SJSA1 (cell line): ENCODE data around the gene LRRC75A. TPM values are rescaled to one million over a fixed set of nuclear protein-coding genes. Genes with fewer than 3 reads are reported as not detected.

Experiments
- DNase-seq, 2 experiments: peaks; one replicate each; pipeline ENCODE4 v3.0.0-alpha.2; 2015 to 2020; ENCODE audit warnings: low spot score in 2 of 2, low read depth in 1 of 2
- H3K27ac ChIP-seq: fragments of 250-450 bp; sonication (Bioruptor Pico); 2 replicates; pipeline ENCODE4 v1.5.1; 2020; ENCODE audit warnings: mild to moderate bottlenecking, moderate library complexity
- H3K27me3 ChIP-seq: fragments of 250-450 bp; sonication (Bioruptor Pico); replicated peaks from 2 replicates; pipeline ENCODE4 v1.5.1; 2020; ENCODE audit warnings: mild to moderate bottlenecking, moderate library complexity
- H3K36me3 ChIP-seq: fragments of 250-450 bp; sonication (Bioruptor Pico); 2 replicates; pipeline ENCODE4 v1.5.1; 2020; ENCODE audit warnings: mild to moderate bottlenecking
- H3K4me1 ChIP-seq: fragments of 250-450 bp; sonication (Bioruptor Pico); replicated peaks from 2 replicates; pipeline ENCODE4 v1.6.1; 2021; ENCODE audit warnings: mild to moderate bottlenecking
- H3K4me3 ChIP-seq: fragments of 250-450 bp; sonication (Bioruptor Pico); 2 replicates; pipeline ENCODE4 v1.5.1; 2020; ENCODE audit warnings: mild to moderate bottlenecking
- H3K9me3 ChIP-seq: fragments of 250-450 bp; sonication (Bioruptor Pico); replicated peaks from 2 replicates; pipeline ENCODE4 v1.5.1; 2020; ENCODE audit warnings: mild to moderate bottlenecking
- total RNA-seq: library from RNA; depleted of rRNA; stranded (reverse); fragments of >200 nt; shearing (Covaris generic); gene quantifications from 2 replicates; pipeline ENCODE4 v1.2.3, GENCODE V29; 2014

Gene LRRC75A
- total RNA-seq, 1 experiment from 2014 or later = 0.39 TPM

- no peak overlapping the region for H3K27ac ChIP-seq
- peaks cover 28% of the 10 kb centered on the region for H3K4me1 ChIP-seq
- no peaks in the 10 kb centered on the region for H3K27me3 ChIP-seq
- H3K36me3 ChIP-seq = no peaks in the 10 kb centered on the region
- no peak overlapping the region for H3K4me3 ChIP-seq
- no peaks in the 10 kb centered on the region for H3K9me3 ChIP-seq
- no peak for DNase-seq
Observed at GRCh38 chr17:16473044-16474011, 18.7 kb downstream of the LRRC75A start.

DNA sequence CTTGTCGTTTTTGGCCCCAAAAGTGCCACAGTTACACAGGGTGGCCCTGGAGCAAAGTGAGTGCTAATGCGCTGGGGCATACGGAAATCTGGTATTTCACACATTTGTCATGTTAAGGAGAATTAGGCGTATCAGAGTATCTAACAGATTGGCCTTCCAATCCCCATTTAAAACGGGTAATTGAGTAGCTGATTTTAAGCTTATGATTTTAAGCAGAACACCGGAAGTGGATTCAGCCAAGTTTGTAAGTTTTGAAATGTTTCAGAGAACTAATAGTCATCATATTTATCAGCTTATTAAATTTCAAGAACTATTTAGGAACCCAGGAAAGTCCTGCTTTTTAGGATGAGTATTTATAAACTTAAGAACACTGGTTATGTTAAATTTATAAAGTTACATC is 19.5 kb downstream of the LRRC75A start:
- peaks cover 28% of the 10 kb centered on the region for H3K4me1 ChIP-seq
- H3K9me3 ChIP-seq = no peaks in the 10 kb centered on the region
- H3K36me3 ChIP-seq = no peaks in the 10 kb centered on the region
- H3K27me3 ChIP-seq = no peaks in the 10 kb centered on the region
- H3K27ac ChIP-seq = no peak overlapping the region
- no peak for DNase-seq
- no peak overlapping the region for H3K4me3 ChIP-seq

GRCh38 chr17:16471295-16471694 is 20.7 kb downstream of the LRRC75A start:
- DNase-seq = no peak
- no peaks in the 10 kb centered on the region for H3K9me3 ChIP-seq
- H3K27ac ChIP-seq = no peak overlapping the region
- H3K4me1 ChIP-seq = peaks cover 19% of the 10 kb centered on the region; the same call in 1 of the 2 replicates
- H3K4me3 ChIP-seq = no peak overlapping the region
- H3K27me3 ChIP-seq = no peaks in the 10 kb centered on the region
- H3K36me3 ChIP-seq = no peaks in the 10 kb centered on the region

GRCh38 chr17:16470265-16470664 is 21.7 kb downstream of the LRRC75A start:
- H3K9me3 ChIP-seq = no peaks in the 10 kb centered on the region
- peaks cover 19% of the 10 kb centered on the region; the same call in 1 of the 2 replicates for H3K4me1 ChIP-seq
- DNase-seq = no peak
- no peaks in the 10 kb centered on the region for H3K27me3 ChIP-seq
- H3K36me3 ChIP-seq = no peaks in the 10 kb centered on the region
- no peak overlapping the region for H3K27ac ChIP-seq
- H3K4me3 ChIP-seq = no peak overlapping the region

DNA sequence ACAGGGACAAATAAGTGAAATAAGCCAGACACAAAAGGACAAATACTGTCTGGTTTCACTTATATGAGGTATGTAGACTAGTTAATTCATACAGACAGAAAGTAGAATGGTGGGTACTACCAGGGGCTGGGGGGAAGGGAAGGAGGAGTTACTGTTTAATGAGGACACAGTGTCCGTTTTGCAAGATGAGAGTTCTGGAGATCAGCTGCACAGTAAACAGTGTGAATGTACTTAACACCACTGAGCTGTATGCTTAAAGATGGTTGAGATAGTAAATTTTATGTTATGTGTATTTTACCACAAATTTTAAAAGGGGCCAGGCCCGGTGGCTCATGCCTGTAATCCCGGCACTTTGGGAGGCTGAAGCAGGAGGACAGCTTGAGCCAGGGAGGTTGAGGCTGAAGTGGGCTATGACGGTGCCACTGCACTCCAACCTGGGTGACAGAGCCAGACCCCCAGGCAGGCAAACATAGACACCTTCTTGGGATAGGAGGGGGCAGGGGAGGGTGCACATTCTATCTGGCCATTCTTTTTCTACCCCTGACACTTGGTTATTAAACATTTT is 23.5 kb downstream of the LRRC75A start:
- Histone ChIP-seq H3K4me3 (no peak overlapping the region), H3K4me1 (peaks cover 13% of the 10 kb centered on the region; the same call in 1 of the 2 replicates), H3K9me3 (no peaks in the 10 kb centered on the region), H3K27me3 (no peaks in the 10 kb centered on the region), H3K36me3 (peaks cover 2% of the 10 kb centered on the region; the same call in 1 of the 2 replicates), H3K27ac (no peak overlapping the region)
- no peak for DNase-seq

DNA sequence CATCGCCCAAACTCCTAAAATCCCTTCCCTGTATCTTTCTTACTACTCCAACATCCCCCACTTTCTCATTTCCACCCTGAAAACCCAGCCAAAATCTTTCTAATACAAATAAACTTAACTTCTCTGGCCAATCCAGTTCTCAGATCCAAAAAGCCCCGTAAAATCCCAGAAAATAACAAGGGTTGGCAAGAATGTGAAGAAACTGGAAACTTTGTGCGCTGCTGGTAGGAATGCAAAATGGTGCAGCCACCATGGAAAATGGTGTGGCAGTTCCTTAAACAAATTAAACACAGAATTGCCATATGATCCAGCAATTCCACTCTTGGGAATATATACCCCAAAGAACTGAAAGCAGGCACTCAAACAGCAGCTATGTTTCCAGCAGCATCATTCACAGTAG is 24.1 kb downstream of the LRRC75A start:
- peaks cover 8% of the 10 kb centered on the region for H3K36me3 ChIP-seq
- DNase-seq = no peak
- peaks cover 13% of the 10 kb centered on the region; the same call in 1 of the 2 replicates for H3K4me1 ChIP-seq
- no peak overlapping the region for H3K27ac ChIP-seq
- H3K27me3 ChIP-seq = no peaks in the 10 kb centered on the region
- H3K9me3 ChIP-seq = no peaks in the 10 kb centered on the region
- H3K4me3 ChIP-seq = no peak overlapping the region

DNA sequence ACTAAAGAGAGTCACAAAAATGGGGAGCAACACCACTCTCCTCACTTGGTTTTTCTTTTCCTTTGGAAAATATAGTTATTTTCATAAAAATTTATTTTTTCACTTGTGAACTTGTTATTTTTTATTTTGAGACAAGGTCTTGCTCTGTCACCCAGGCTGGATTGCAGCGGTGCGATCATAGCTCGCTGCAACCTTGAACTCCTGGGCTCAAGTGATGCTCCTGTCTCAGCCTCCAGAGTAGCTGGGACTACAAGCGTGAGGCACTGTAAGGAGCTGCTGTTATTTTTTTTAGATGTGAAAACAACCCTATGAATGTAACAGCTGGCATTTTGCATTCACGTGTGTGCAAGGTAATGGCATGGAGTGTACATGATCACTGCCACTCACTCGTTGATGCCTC is 24.9 kb downstream of the LRRC75A start:
- Histone ChIP-seq H3K9me3 (no peaks in the 10 kb centered on the region), H3K36me3 (peaks cover 11% of the 10 kb centered on the region)
- DNase-seq = no peak

DNA sequence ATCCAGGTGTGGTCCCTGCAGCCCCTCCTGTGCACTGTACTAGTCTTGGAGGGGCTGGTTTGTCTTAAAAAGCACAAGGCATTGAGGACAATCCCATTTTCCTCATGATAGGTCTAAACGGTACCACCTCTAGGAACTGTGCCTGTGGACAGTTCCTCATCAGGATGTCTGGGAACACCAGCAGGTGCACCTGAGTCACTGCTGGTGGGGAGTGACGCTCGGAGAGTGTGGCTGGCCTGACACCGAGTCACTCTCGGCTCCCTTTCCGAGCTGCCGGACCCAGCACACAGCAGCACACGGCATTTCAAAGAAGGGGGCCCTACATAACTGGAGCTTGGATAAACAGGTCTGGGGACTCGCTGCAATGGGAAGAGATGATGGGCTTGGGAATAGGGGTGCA is 25.6 kb downstream of the LRRC75A start:
- no peak for DNase-seq
- H3K36me3 ChIP-seq = peaks cover 13% of the 10 kb centered on the region
- peaks cover 13% of the 10 kb centered on the region; the same call in 1 of the 2 replicates for H3K4me1 ChIP-seq
- H3K9me3 ChIP-seq = no peaks in the 10 kb centered on the region
- H3K4me3 ChIP-seq = no peak overlapping the region
- H3K27me3 ChIP-seq = no peaks in the 10 kb centered on the region
- no peak overlapping the region for H3K27ac ChIP-seq

More for the DNA sequence above, 24.9 kb downstream of the LRRC75A start:
- Histone ChIP-seq H3K27me3 (no peaks in the 10 kb centered on the region), H3K4me1 (peaks cover 13% of the 10 kb centered on the region; the same call in 1 of the 2 replicates), H3K27ac (no peak overlapping the region), H3K4me3 (no peak overlapping the region)

GRCh38 chr17:16465861-16466338 is 26.1 kb downstream of the LRRC75A start:
- DNase-seq = no peak
- Histone ChIP-seq H3K4me1 (peaks cover 13% of the 10 kb centered on the region; the same call in 1 of the 2 replicates), H3K4me3 (no peak overlapping the region), H3K27ac (no peak overlapping the region), H3K9me3 (no peaks in the 10 kb centered on the region), H3K36me3 (peaks cover 13% of the 10 kb centered on the region), H3K27me3 (no peaks in the 10 kb centered on the region)

- no peak overlapping the region for H3K27ac ChIP-seq
- no peaks in the 10 kb centered on the region for H3K27me3 ChIP-seq
- H3K4me3 ChIP-seq = no peak overlapping the region
- H3K4me1 ChIP-seq = peaks cover 13% of the 10 kb centered on the region; the same call in 1 of the 2 replicates
- no peaks in the 10 kb centered on the region for H3K9me3 ChIP-seq
- peaks cover 15% of the 10 kb centered on the region for H3K36me3 ChIP-seq
- no peak for DNase-seq
Observed at GRCh38 chr17:16465052-16465312, 27.0 kb downstream of the LRRC75A start.

DNA sequence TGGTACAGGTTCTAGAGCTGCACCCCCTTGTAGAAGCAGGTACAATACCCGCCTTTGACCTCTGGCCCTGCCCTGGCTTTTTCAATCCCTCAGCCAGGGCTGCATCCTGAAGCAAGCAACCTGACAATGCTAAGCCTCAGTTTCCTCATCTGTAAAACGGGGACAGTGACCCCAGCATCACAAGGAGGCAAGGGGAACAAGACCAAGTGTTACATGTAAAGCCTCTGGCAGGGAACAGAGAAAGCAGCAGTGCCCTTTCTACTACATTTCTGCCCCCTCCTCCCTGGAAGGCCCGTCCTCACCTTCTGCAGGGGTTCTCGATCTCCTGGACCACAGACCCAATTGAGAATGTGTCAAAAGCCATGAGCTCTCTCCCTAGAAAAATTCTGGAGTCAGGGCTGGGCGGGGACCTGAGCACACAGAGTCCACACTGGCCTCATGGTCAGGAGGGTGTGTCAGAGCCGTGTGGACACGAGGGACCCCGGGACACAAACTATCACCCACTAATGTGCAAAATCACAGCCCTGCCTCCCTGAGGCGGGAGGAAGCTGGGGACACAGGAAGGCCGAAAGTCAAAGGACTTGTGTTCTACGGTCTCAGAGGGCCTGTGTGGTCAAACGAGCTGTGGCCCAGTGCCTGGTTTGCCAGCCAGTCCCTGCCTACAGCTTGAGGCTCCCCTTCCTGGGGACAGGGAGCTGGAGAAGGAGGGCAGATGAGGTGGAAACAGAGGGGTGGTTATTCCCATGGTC is 27.5 kb downstream of the LRRC75A start:
- Histone ChIP-seq H3K4me3 (no peak overlapping the region), H3K4me1 (peaks cover 12% of the 10 kb centered on the region; the same call in 1 of the 2 replicates), H3K27ac (no peak overlapping the region)

DNA sequence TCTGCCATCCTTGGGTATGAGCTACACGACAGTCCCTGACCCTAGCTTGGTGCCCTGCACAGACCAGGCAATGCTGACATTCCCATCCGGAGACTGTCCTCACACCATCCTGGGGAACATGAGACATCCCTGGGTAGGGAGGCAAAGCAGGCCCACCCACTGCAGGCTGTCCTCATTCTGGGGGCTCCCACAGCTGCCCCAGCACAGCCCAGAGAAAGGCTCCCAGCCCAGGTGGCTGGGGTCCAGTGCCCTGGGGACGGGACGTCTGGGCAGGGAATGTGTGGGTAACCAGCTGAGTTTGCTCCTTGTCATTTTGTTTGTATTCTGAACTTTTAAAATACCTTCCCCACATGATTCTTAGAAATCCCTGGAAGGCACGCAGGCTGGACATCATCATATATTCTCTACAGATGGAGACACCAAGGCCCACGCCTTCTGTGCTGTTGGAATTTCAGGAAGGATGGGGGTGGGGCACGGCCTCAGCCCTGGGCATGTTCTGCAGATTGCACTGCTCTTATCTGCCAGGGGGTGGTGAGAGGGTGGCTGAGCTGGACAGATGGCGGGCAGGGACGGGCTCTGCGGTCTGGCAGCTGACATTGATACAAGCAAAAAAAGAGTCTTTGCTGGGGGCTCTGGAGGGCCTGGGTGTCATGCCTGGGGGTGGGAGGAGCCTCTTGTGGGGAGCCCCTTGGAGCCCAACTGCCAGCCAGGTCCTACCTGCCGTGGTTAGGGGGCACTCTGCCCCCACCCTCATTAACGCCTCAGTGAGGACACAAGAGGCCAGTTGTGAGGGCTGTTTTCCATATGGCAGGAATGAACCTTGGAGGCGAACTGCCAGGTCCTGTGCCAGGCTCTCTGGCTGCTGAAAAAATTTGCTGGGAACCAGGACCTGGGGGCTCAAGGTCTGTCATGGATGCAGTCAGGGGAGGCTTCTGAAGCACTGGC is 28.4 kb downstream of the LRRC75A start:
- no peak for DNase-seq
- H3K4me1 ChIP-seq = peaks cover 4% of the 10 kb centered on the region; the same call in 1 of the 2 replicates
- peaks cover 16% of the 10 kb centered on the region for H3K36me3 ChIP-seq
- H3K9me3 ChIP-seq = no peaks in the 10 kb centered on the region
- H3K27me3 ChIP-seq = no peaks in the 10 kb centered on the region
- H3K4me3 ChIP-seq = no peak overlapping the region
- no peak overlapping the region for H3K27ac ChIP-seq

More for the DNA sequence above, 27.5 kb downstream of the LRRC75A start:
- Histone ChIP-seq H3K36me3 (peaks cover 16% of the 10 kb centered on the region), H3K9me3 (no peaks in the 10 kb centered on the region), H3K27me3 (no peaks in the 10 kb centered on the region)
- no peak for DNase-seq
